Activated CD4-positive, alpha-beta T cell treated with anti-CD3 and anti-CD28 coated beads for 36 hours (primary cell): ENCODE results near the gene STARD3. TPM values are rescaled to one million over a fixed set of nuclear protein-coding genes. Genes with fewer than 3 reads are reported as not detected.
"Not testable (repeated sequence)": the region's sequence is repeated elsewhere in the genome, so short reads cannot be mapped to it uniquely, and the experiment has no call there.

Experiments
- ATAC-seq: fragments of 200-7000 bp; cut with Tn5 transposase; one replicate; pipeline ENCODE4 v1.10.0; 2021; ENCODE audit warnings: mild to moderate bottlenecking, moderate library complexity
- CTCF ChIA-PET: fragments of 350-600 bp; sonication (Branson Sonifier 250); formaldehyde crosslinking; loops from one replicate; lab custom pipeline; 2021; ENCODE audit warnings: antibody characterized with exemption; lab: Charles Lee
- POLR2A ChIA-PET: fragments of 350-600 bp; sonication (Branson Sonifier 250); formaldehyde crosslinking; loops from one replicate; lab custom pipeline; 2021; ENCODE audit warnings: antibody characterized with exemption, inconsistent platforms; lab: Charles Lee
- DNase-seq: peaks from one replicate; pipeline ENCODE4 v3.0.0-alpha.2; 2020
- H3K27ac Mint-ChIP-seq: one replicate; pipeline ENCODE4 v1.8.0; 2021; ENCODE audit warnings: mixed read lengths
- H3K27me3 Mint-ChIP-seq: one replicate; pipeline ENCODE4 v1.8.0; 2021; ENCODE audit warnings: mixed read lengths
- H3K36me3 Mint-ChIP-seq: one replicate; pipeline ENCODE4 v1.8.0; 2021; ENCODE audit warnings: low read depth, mixed read lengths
- H3K4me1 Mint-ChIP-seq: one replicate; pipeline ENCODE4 v1.8.0; 2021; ENCODE audit warnings: mixed read lengths
- H3K4me3 Mint-ChIP-seq: one replicate; pipeline ENCODE4 v1.8.0; 2021; ENCODE audit warnings: mild to moderate bottlenecking, moderate library complexity, mixed read lengths
- H3K9me3 Mint-ChIP-seq: one replicate; pipeline ENCODE4 v1.8.0; 2021; ENCODE audit warnings: low read depth, mixed read lengths
- intact Hi-C, 2 experiments: fragments of 100-400 bp; cut with DNase I in 1 of 2; cut with micrococcal nuclease in 1 of 2; formaldehyde crosslinking; loops; one replicate each; pipeline versions ENCODE4 v1.14.2 to v1.15.1; 2022 to 2024; cut with DNase I, micrococcal nuclease
- total RNA-seq, 2 experiments: library from RNA; stranded (reverse); gene quantifications; one replicate each; pipeline ENCODE4 v1.2.3, GENCODE V29; 2021

STARD3 gene
- total RNA-seq = 10 to 100 TPM; 46.8 to 77.9 TPM

GRCh38 chr17:39636927-39637736, at the start of gene STARD3:
Gene STARD3 (plus strand): TSS chr17:39637144. CDS start chr17:39653532, 16,388 bp downstream.
- peak within 1 kb of the TSS; percentile 83 for H3K27ac Mint-ChIP-seq
- H3K27me3 Mint-ChIP-seq = no peaks in the 10 kb centered on the region
- DNase-seq (peak; percentile 96), ATAC-seq (peak; percentile 87)
- POLR2A ChIA-PET = interaction anchor here (0.6 kb wide), 1 partner anchor 407 kb away, joined by 6 read pairs; no protein-coding TSS in a partner anchor
- intact Hi-C loops = loop anchor here (1.0 to 10.0 kb wide), 12 partner anchors 15 to 402 kb away; partner anchors contain the start of genes PGAP3 (in 2 of the 2), CDK12 (in 1 of the 2), IKZF3 (in 1 of the 2) and LRRC3C (in 1 of the 2)
- H3K9me3 Mint-ChIP-seq = no peaks in the 10 kb centered on the region
- peaks cover 51% of the 10 kb centered on the region for H3K4me1 Mint-ChIP-seq
- no peaks in the 10 kb centered on the region for H3K36me3 Mint-ChIP-seq
- H3K4me3 Mint-ChIP-seq = peak within 1 kb of the TSS; percentile 86
- CTCF ChIA-PET = interaction anchor here (0.5 to 11.1 kb wide), 5 partner anchors 16 to 118 kb away, joined by 3 to 181 read pairs (median 4); partner anchors contain the start of gene PGAP3

DNA sequence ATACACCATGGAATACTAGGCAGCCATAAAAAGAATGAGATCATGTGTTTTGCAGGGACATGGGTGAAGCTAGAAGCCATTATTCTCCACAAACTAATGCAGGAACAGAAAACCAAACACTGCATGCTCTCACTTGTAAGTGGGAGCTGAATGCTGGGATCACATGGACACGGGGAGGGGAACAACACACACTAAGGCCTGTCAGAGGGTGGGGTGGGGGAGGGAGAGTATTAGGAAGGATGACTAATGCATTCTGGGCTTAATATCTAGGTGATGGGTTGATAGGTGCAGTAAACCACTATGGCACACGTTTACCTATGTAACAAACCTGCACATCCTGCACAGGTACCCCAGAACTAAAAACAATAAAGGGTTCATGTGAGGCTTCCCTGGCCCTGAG, 46.8 kb upstream of the STARD3 start:
- H3K4me3 Mint-ChIP-seq, H3K36me3 Mint-ChIP-seq, intact Hi-C loops, H3K9me3 Mint-ChIP-seq, ATAC-seq, POLR2A ChIA-PET, H3K4me1 Mint-ChIP-seq, H3K27ac Mint-ChIP-seq, DNase-seq: not testable (repeated sequence)
- peaks cover 32% of the 10 kb centered on the region for H3K27me3 Mint-ChIP-seq
- CTCF ChIA-PET = interaction anchor here (0.6 to 0.9 kb wide), 2 partner anchors 14 to 31 kb away, joined by 3 read pairs; no protein-coding TSS in a partner anchor

GRCh38 chr17:39591958-39592954, 44.7 kb upstream of the STARD3 start:
- Mint-ChIP-seq H3K4me3 (no peak overlapping the region), H3K27ac (no peak overlapping the region), H3K9me3 (no peaks in the 10 kb centered on the region), H3K27me3 (peaks cover 50% of the 10 kb centered on the region), H3K36me3 (no peaks in the 10 kb centered on the region), H3K4me1 (peaks cover 6% of the 10 kb centered on the region)
- DNase-seq (peak; percentile 60), ATAC-seq (no peak)
- POLR2A ChIA-PET = no interaction called here
- intact Hi-C loops = loop anchor here in 1 of 2 experiments (2.0 kb wide), 1 partner anchor 19 kb away; no protein-coding TSS in a partner anchor
- CTCF ChIA-PET = no interaction called here

DNA sequence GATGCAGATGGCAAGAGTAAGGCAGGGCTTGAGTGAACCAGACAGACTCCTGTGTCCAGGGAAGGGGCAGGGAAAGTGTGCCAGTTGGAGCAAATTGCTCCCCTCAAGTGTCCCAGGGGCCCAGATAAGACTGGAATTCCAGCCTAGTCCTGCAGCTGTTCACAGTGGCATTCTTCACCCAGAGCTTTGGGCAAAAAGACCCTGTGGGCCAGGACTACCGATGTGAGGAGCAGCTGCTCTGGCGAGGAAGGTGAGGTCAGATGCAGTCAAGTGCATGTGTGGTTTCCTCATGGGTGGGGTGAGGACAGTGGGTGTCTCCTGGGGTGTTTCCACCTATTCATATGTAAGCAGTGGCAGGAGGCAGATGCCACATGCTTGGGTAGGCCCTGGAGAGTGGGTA, 43.6 kb upstream of the STARD3 start:
- H3K4me1 Mint-ChIP-seq = peaks cover 13% of the 10 kb centered on the region
- H3K27ac Mint-ChIP-seq = no peak overlapping the region
- CTCF ChIA-PET = interaction anchor here (0.7 to 1.3 kb wide), 2 partner anchors 29 to 315 kb away, joined by 3 to 8 read pairs; no protein-coding TSS in a partner anchor
- ATAC-seq (no peak), DNase-seq (no peak)
- no peak overlapping the region for H3K4me3 Mint-ChIP-seq
- H3K9me3 Mint-ChIP-seq = no peaks in the 10 kb centered on the region
- intact Hi-C loops = loop anchor here in 1 of 2 experiments (2.0 kb wide), 1 partner anchor 17 kb away; no protein-coding TSS in a partner anchor
- H3K27me3 Mint-ChIP-seq = peaks cover 60% of the 10 kb centered on the region
- POLR2A ChIA-PET = no interaction called here
- H3K36me3 Mint-ChIP-seq = no peaks in the 10 kb centered on the region

DNA sequence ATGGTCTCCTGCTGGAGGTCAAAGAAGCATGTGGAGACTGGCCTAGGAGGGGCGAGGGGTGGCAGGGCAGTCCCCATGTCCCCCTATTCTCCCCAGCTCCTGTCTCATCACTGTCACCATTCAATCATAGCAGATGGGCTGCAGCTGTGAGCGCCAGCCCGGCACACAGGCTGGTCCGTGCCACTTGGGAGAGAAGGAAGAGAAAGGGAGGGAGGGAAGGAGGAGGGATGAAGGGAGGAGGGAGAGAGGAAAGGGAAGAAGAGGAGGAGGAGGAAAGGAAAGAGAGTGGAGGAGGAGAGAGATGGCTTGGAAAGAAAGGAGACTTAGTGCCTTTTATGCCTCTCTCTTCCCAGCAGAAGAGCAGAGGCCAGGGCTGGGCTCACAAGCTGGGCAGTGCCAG, 41.6 kb upstream of the STARD3 start:
- no peak for DNase-seq
- CTCF ChIA-PET = no interaction called here
- Mint-ChIP-seq H3K4me1 (peaks cover 15% of the 10 kb centered on the region), H3K4me3 (no peak overlapping the region), H3K36me3 (no peaks in the 10 kb centered on the region), H3K9me3 (no peaks in the 10 kb centered on the region), H3K27ac (no peak overlapping the region), H3K27me3 (peaks cover 66% of the 10 kb centered on the region)
- no peak for ATAC-seq
- intact Hi-C loops = no loop called here
- POLR2A ChIA-PET = no interaction called here

GRCh38 chr17:39595928-39596510, 40.9 kb upstream of the STARD3 start:
- H3K4me1 Mint-ChIP-seq = peaks cover 15% of the 10 kb centered on the region
- no peak for DNase-seq
- no peak for ATAC-seq
- no peak overlapping the region for H3K4me3 Mint-ChIP-seq
- H3K36me3 Mint-ChIP-seq = no peaks in the 10 kb centered on the region
- POLR2A ChIA-PET = no interaction called here
- intact Hi-C loops = no loop called here
- no peak overlapping the region for H3K27ac Mint-ChIP-seq
- H3K9me3 Mint-ChIP-seq = no peaks in the 10 kb centered on the region
- CTCF ChIA-PET = no interaction called here
- H3K27me3 Mint-ChIP-seq = peaks cover 72% of the 10 kb centered on the region

DNA sequence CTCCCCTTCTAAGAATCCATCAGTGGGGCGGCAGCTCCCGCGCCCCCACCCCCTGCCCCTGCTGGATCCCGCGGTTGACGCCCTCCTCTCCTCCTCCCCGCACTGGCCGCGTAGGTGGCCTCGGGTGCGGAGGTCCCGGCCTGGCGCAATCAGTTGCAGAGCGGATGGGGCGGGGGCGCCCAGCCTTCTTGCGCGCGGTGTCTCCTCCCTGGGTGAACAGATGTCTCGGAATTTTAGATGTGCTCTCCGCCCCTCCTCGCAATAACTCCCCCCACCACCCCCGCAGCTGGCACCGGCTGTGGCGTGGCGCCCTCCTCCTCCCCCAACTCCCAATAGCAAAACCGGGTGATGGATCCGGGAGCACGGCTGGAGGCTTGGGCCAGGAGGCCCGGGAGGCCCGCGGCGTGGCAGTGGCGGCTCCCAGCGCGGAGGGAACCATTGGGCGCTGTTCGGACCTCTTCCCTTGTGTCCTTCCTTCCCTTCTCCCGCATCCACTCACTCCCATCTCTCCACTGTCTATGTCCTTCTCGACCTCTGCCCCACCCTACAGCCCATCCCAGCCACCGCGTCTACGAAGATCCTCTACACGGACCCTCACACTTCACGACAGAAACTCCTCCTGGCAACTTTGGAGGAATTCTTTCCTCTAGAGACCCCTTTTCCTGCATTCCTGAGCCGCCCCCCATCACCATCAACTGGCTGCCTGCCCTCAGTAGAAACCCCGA, 40.2 kb upstream of the STARD3 start:
- intact Hi-C loops = no loop called here
- ATAC-seq (no peak), DNase-seq (no peak)
- H3K36me3 Mint-ChIP-seq = no peaks in the 10 kb centered on the region
- ChIA-PET POLR2A (no interaction called here), CTCF (no interaction called here)
- peaks cover 15% of the 10 kb centered on the region for H3K4me1 Mint-ChIP-seq
- H3K27me3 Mint-ChIP-seq = peaks cover 74% of the 10 kb centered on the region
- no peak overlapping the region for H3K27ac Mint-ChIP-seq
- no peaks in the 10 kb centered on the region for H3K9me3 Mint-ChIP-seq
- no peak overlapping the region for H3K4me3 Mint-ChIP-seq

- H3K4me3 Mint-ChIP-seq = no peak overlapping the region
- no peak overlapping the region for H3K27ac Mint-ChIP-seq
Observed at GRCh38 chr17:39597372-39598046, 39.4 kb upstream of the STARD3 start.

DNA sequence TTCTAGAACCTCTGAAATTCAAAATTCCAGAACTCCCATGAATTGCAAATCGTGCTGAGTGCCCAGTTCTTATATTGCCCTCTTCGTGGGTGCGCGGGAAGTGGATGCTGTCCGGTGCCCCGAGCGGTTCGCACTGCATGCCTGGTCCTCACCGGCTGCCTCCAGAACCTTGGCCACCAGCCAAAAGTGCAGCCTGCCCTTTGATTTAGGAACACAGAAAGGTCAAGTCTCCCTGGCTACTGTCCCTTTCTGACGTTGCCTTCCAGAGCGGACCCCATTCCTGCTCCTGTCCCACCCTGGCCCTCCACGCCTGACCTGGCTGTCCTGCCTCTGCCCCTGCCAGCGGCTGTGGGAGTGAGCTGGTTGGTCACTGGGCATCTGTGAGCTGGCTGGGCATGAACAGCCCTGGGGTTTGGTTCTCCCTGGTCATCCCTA, 38.9 kb upstream of the STARD3 start:
- peaks cover 15% of the 10 kb centered on the region for H3K4me1 Mint-ChIP-seq
- intact Hi-C loops = no loop called here

More at GRCh38 chr17:39597372-39598046, 39.4 kb upstream of the STARD3 start:
- POLR2A ChIA-PET = no interaction called here
- CTCF ChIA-PET = interaction anchor here (0.8 to 1.2 kb wide), 2 partner anchors 24 to 56 kb away, joined by 3 read pairs; no protein-coding TSS in a partner anchor
- H3K4me1 Mint-ChIP-seq = peaks cover 15% of the 10 kb centered on the region
- ATAC-seq = peak; percentile 60
- no peak for DNase-seq
- intact Hi-C loops = no loop called here
- H3K27me3 Mint-ChIP-seq = peaks cover 78% of the 10 kb centered on the region
- no peaks in the 10 kb centered on the region for H3K36me3 Mint-ChIP-seq
- no peaks in the 10 kb centered on the region for H3K9me3 Mint-ChIP-seq

DNA sequence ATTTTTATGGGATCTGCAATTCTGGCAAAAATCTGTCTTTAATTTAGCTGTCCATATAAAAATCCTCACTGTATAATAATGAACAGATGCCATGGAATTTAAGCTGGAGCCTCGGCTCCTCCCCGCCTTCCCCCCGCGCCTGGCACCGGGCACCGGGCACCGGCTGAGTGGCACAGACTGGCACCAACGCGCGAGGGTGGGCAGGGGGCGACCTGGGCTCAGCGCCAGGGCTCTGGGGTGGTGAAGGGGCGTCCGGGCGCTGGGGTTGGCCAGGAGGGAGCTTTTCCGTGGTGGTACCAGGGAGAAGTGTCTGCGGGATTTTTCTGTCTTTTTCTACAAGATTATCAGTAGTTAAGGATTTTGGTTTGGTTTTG, 38.3 kb upstream of the STARD3 start:
- intact Hi-C loops = no loop called here
- Mint-ChIP-seq H3K36me3 (no peaks in the 10 kb centered on the region), H3K4me1 (peaks cover 20% of the 10 kb centered on the region), H3K27me3 (peaks cover 82% of the 10 kb centered on the region), H3K4me3 (no peak overlapping the region), H3K9me3 (no peaks in the 10 kb centered on the region), H3K27ac (no peak overlapping the region)
- ATAC-seq = no peak
- ChIA-PET CTCF (interaction anchor here (0.6 to 3.9 kb wide), 5 partner anchors 24 to 755 kb away, joined by 3 to 30 read pairs (median 3); no protein-coding TSS in a partner anchor), POLR2A (no interaction called here)
- DNase-seq = no peak

More for the DNA sequence above, 38.9 kb upstream of the STARD3 start:
- Mint-ChIP-seq H3K9me3 (no peaks in the 10 kb centered on the region), H3K27me3 (peaks cover 82% of the 10 kb centered on the region), H3K27ac (no peak overlapping the region), H3K4me3 (no peak overlapping the region), H3K36me3 (no peaks in the 10 kb centered on the region)
- DNase-seq = no peak
- POLR2A ChIA-PET = no interaction called here
- ATAC-seq = no peak
- CTCF ChIA-PET = interaction anchor here (0.6 to 3.9 kb wide), 6 partner anchors 24 to 754 kb away, joined by 3 to 30 read pairs (median 3); no protein-coding TSS in a partner anchor
